ENCODE results near the gene ISG20.

Gene ISG20

GRCh38 chr15:88655103-88655553 lies 16.3 kb downstream of the ISG20 start:
- DNase-seq: no peak

DNA sequence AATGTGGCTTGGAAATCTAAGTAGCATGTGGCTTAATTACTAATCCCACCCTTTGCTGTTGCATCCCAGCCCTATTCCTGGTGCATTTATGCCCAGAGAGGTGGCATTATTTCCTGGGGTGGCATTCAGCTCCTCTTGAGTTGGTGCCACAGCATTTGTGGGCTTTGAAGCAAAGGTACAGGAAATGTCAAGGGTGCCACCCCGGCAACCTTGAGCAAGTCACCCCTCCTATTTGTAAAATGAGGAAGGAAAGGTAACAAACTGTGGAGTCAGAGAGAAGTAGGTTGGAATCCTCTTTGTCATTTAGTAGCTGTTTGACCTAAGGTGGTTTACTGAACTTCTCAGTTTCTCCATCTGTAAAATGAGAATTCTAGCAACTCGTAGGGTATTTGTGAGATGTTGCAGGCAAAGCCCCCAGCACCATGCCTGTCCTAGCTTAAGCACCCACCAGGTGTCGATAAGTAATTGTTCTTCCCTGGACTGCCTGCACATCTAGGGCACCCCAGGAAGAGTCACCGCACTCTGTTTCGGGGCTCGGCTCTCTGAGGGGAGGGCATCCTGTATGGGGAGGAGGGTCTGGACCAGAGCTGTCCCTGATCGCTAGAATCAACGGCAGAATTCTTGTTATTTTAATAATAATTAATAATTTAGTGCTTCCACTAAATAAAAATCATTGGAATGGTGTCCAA lies 17.1 kb downstream of the ISG20 start:
- no peak for DNase-seq

GRCh38 chr15:88656760-88657221 lies 18.0 kb downstream of the ISG20 start:
- no peak for DNase-seq

DNA sequence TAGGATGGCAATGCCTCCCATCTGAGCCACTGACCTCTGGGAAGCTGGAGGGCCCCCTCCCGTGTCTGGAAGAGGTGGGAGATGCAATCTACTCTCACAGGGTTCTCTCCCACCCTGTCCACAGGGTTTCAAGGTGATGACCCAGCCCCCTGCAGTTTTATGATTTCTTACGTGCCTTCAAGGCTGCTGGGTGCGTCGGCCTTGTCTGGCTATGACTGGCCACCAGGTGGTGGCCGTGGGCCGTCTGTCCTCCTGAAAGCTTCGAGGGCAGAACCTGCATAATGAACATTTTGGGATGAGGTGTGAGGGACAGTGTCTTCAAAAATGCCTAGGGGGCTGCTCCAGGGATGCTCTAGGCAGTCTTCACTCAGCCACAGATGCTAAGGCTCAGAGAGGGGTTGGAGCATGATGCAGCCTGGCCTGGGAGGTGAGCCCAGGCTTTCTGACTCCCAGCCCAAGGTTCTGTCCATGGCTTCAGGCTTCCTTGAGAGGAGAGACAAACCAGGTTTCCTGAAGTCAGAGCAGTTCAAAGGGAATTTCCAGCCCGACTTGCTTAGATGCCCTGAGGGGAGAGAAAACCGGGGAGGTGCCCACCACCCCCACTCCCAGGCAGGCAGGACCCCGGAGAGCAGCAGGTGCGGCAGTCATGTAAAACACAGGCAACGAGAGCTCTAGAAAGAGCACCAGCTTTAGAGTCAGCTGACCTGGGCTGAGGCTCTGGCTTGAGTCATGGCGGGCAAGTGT lies 18.7 kb downstream of the ISG20 start:
- DNase-seq: no peak

DNA sequence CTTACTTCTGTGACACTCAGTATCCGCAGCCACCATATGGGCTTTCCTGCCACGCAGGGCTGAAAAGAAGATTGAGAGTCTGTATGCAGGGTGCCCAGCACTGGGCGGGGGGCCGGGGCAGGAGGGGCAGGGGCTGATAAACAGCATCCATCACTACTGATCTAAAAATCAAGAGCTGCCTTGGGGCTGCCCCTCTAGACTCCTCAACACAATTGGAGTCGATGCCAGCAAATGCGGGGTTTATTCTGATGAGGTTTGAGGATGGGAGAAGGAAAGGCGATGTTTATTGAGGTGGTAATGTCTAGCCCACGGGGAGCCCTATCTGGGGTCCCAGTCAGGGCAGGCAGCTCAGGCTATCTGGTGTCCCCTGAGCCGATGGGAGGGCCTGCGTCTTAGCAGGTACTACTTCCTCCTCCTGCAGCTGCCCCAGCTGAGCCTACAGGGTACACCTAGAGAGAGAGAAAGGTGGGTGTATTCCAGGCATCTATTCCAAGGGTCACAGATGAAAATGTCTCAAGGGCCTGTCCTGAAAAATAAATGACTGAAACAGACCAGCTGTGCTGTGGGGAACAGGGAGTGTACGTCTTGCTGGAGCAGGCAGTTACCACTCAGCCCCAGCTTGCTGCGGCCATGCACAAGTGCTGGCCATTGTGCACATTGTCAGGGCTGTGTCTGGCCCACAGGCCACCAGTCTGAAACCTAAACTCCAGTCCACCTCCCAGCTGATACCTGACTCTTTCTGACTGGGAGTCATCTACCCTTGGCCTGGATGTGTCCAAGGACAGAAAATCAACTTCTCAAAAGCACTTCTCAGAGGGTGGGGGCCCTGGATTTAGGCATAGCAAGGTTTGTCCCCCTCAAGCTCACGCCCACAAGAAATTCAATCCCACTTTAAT lies 19.5 kb downstream of the ISG20 start:
- no peak for DNase-seq

DNA sequence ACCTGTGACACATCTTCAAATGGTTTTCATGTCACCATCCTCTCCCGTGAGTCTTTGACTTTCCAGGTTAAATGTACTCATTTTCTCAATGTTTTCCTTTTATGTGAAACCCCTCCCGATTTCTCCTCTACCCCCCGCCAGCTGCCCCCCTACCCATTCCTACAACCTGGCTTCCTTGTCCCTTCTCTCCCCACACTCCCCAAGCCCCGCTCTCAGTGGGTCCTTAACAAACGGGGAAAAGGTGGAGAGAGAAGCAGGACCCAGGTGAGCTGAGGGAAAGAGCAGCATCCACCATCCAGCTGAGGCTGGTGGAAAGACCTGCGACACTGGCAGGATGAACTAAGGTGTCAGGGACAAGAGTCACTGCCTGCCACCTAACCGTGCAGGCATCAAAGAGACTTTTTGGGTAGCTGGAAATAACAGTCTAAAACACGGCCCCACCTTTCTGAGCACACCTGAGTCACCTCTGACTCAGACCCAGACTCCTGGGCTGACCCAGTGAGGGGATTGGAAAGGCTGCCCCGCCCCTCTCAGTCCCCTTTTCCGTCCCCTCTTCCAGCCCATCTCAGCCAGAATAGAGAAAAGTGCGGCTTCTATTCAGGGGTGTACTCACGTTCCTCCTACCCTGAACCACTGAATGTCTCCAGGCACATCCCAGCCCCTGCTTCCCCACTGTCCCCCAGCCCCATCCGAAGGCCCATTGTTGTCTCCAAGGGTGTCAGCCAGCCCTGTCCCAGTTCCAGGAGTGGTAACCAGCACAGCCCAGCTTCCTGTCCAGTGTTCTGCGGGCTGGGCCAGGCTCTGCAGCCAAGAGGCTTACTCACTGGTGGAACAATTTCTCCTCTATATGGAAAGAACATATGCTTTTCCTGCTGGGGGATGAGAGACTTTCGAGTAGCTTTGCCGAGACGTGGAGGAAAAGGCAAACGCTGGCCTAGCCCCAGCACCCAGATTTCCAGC lies 20.4 kb downstream of the ISG20 start:
- DNase-seq: no peak

DNA sequence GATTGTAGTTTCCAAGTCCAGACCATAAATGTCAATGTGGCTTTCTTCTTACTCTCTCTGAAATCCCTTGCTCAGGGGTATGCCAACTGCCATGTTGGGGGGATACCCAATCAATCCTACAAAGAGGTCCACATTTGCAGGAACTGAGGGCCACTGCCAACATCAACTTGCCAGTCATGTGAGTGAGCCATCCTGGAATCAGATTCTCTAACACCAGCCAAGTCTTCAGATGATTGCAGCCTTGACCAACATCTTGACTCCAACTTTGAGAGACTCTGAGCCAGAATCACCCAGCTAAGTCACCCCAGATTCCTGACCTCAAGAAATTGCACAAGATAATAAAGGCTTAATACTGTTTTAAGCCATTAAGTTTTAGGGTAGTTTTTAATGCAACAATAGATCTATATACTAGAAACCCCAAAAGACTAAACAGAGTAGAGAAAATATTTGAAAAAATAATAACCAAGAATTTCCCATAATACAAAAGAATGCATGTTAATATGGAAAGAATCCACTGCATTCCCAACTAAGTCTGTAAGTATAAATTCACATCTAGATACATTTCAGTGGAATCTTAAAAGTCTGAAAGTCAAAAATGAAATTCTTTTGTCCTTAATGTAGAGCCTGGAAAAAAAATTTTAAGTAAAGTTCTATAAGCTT lies 22.4 kb downstream of the ISG20 start:
- DNase-seq: no peak

DNA sequence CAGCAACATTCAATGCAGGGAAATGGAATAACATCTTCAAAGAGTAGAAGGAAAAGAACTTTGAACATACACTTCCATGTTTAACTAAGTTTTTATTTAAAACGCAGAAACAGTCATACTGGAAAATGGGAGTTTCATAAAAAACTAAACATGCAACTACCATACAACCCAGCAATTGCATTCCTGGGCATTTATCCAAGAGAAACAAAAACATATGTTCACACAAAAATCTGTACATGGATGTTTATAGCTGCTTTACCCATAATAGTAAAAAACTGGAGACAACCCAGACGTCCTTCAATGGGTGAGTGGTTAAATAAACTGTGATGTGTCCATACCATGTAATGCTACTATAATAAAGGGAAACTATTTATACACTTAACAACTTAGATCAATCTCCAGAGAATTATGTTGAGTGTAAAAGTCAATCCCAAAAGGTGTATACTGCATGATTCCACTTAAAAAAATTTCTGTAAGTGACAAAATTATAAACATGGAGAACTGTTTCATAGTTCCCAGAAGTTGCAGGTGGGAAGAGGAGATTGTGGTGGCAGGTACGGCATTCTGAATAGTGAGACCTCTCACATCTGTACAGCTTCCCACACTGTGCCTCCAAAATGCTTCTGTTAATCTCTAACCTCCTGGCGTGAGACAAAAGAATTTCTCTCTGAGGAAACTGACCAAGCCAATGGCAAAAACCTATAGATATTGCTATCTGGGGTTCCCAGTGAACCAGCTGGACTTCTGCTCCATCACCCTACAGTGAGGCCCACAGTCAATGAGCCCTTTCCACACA lies 23.1 kb downstream of the ISG20 start:
- no peak for DNase-seq

DNA sequence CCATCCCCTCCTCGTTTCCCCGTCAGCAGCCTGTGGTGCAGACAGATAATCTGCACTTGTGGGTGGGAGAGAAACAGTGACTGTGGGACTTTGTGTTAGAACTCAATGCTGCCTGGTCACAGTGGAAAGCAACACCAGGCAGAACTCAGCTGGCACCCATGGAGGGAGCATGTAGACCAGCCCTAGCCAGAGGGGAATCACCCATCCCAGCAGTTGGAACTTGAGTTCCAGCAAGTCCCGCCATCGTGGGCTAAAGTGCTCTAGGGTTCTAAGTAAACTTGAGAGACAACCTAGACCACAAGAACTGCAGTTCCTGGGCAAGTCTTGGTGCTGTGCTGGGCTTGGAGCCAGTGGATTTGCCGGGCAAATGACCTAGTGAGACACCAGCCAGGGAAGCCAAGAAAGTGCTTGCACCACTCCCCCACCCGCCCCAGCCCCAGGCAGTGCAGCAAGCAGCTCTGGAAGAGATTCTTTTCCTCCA lies 24.4 kb downstream of the ISG20 start:
- no peak for DNase-seq

- DNase-seq: no peak
These were observed 25.4 kb downstream of the ISG20 start for GRCh38 chr15:88664151-88664778.

GRCh38 chr15:88674661-88675060 lies 35.8 kb downstream of the ISG20 start:
- no peak for DNase-seq

DNA sequence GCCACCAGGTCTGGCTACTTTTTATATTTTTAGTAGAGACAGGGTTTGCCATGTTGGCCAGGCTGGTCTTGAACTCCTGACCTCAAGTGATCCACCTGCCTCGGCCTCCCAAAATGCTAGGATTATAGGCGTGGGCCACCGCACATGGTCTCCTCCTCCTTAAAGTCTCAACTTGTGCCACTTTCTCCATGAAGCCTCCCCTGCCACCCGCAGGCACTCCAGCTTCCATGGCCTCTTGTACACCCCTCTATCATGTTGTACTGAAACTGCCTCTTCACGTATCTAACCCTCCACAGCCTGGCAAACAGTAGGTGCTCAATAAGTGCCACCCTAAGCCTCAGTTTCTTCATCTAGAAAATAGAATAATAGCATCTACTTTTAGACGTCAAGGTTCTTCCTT lies 39.9 kb downstream of the ISG20 start:
- DNase-seq: no peak

GRCh38 chr15:88680241-88681001 lies 41.6 kb downstream of the ISG20 start:
- DNase-seq: no peak

DNA sequence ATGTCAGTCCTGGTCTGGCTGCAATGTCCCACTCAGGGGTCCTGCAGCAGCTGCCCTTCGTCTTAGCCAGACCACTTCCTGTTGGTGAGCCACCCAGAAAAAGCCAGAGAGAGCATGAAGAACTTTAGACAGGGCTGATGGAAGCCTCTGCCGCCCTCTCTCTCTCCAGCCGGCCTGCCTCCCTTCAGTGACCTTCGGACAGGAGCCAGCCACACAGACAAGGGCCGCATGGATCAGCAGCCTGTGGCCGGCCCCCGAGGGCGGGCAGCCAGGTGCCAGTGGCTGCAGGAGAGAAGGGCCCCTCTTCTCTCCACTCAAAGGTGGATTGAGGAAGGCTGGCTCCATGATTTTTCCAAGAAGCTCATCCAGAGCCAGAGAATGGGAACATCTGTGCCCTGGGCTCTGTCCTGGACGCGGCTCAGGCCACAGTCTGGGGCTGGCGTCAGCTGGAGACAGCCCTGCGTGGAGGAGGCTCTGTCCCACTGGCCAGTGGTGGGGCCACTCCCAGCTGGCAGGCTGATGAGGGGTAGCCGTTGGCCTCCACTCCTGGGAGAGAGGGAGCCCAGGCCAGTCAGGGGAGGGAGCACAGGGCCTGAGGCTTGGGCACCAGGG lies 42.9 kb downstream of the ISG20 start:
- DNase-seq: no peak

GRCh38 chr15:88684345-88684744 lies 45.5 kb downstream of the ISG20 start:
- no peak for DNase-seq

DNA sequence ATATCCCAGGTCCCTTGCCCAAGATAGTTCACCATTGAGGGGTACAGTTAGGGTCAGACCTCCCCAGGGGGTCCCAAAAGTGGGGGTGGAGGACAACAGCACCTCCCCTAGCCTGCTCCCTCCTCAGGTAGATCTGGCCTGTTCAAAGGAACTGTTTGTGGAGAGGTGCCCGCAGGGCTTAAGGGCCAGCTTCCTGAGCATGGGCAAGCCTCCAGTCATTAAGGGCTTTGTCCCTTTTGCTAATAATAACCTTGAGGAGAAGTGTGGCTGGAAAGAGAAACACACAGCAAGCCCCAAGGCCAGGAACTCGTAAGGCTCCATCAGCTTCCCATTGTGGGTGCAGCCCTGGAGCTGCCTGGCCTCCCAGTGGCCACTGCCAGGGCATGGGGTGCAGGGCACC lies 47.4 kb downstream of the ISG20 start:
- DNase-seq: no peak

DNA sequence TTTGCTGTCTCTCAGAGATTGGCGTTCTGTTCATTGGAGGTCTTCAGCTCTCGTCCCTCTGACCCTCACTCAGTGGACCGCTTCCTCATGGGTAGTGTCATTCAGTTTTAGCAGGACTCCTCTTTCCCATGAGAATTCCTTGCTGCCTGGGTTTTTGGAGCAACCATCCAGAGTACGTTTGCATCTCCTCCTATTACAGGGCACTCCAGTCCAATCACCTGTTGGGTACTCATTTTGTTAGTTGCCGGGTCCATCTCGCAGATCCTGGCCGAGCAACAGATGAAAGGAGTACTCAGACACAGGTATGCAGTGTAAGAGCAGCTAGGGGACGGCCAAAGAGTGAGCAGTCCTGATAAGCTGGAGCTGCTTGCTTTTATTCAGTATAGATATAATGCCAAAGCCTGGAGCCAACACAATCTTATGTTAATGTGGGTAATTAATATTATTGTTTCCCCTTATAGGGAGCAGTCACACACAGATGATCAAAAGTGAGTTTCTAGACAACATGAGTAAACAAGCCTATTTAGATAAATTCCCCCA lies 49.6 kb downstream of the ISG20 start:
- no peak for DNase-seq

GRCh38 chr15:88690331-88690730 lies 51.5 kb downstream of the ISG20 start:
- no peak for DNase-seq

DNA sequence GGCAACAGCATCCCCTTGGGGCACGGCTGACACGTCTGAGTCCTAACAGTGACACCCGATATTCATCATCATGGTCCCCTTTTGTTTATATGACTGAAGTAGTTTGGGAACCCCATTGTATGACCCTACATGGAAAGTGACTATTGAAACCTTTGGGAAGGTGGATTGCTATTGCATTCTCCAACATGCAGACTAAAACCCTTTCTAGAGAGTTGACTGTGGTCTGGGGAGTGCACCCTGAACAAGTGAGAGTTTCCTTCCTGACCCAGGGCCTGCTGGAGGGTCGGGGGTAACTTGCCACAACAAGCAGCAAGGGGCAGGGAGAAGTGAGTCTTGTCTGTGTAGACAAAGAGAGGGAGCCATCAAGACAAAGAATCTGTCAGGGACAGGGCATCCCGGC lies 54.4 kb downstream of the ISG20 start:
- DNase-seq: no peak
